Measurements from ENCODE around the gene CRHR1.

GRCh38 chr17:45850011-45850410 lies 65.9 kb downstream of the CRHR1 start:
- TF ChIP-seq ZNF274 (IDR thresholded peaks at IDR 0.05; ENCODE audit: low read depth, low read length) (no peak), YY1 (IDR thresholded peaks at IDR 0.05; ENCODE audit: insufficient read depth, insufficient read length) (no peak), SUZ12 (IDR thresholded peaks at IDR 0.05; ENCODE audit: extremely low read depth, insufficient read depth, insufficient read length) (no peak)
